HG02642 (cell line): Measurements from ENCODE around the gene RTN4RL1.

ENCODE experiments used
- ATAC-seq: cut with Tn5 transposase; IDR thresholded peaks from one replicate; pipeline ENCODE4 v1.9.1; 2021; ENCODE audit warnings: mild to moderate bottlenecking; ENCODE audit not compliant: unreplicated experiment, poor library complexity

RTN4RL1 gene

GRCh38 chr17:2011411-2012371 is 13.4 kb downstream of the RTN4RL1 start:
- no peak for ATAC-seq

- ATAC-seq = no peak
These were observed 15.4 kb downstream of the RTN4RL1 start for GRCh38 chr17:2009737-2010136.

GRCh38 chr17:2008332-2009126 is 16.6 kb downstream of the RTN4RL1 start:
- ATAC-seq = no peak

GRCh38 chr17:2004435-2004952 is 20.6 kb downstream of the RTN4RL1 start:
- ATAC-seq = no peak

- no peak for ATAC-seq
These were observed 21.6 kb downstream of the RTN4RL1 start for GRCh38 chr17:2003525-2003924.

- no peak for ATAC-seq
These were observed 22.3 kb downstream of the RTN4RL1 start for GRCh38 chr17:2002767-2003329.

GRCh38 chr17:1999557-2000251 is 25.4 kb downstream of the RTN4RL1 start:
- ATAC-seq = no peak

- ATAC-seq = no peak
These were observed 27.0 kb downstream of the RTN4RL1 start for GRCh38 chr17:1997927-1998742.

GRCh38 chr17:1997289-1997926 is 27.7 kb downstream of the RTN4RL1 start:
- ATAC-seq = no peak

GRCh38 chr17:1996800-1997288 is 28.3 kb downstream of the RTN4RL1 start:
- ATAC-seq = no peak

- no peak for ATAC-seq
These were observed 29.0 kb downstream of the RTN4RL1 start for GRCh38 chr17:1995907-1996799.

GRCh38 chr17:1995321-1995892 is 29.7 kb downstream of the RTN4RL1 start:
- no peak for ATAC-seq

GRCh38 chr17:1994707-1995106 is 30.4 kb downstream of the RTN4RL1 start:
- ATAC-seq = no peak

GRCh38 chr17:1992541-1992940 is 32.6 kb downstream of the RTN4RL1 start:
- ATAC-seq = no peak

- no peak for ATAC-seq
These were observed 36.0 kb downstream of the RTN4RL1 start for GRCh38 chr17:1989135-1989534.

- ATAC-seq = no peak
These were observed 38.2 kb downstream of the RTN4RL1 start for GRCh38 chr17:1986783-1987451.

- ATAC-seq = no peak
These were observed 39.4 kb downstream of the RTN4RL1 start for GRCh38 chr17:1985686-1986085.
